Lower leg skin (tissue), 3 donors: Measurements from ENCODE around the gene TET1.

ENCODE experiments used
- CTCF ChIP-seq, 3 donors: fragments of 450-650 bp; IDR thresholded peaks; one replicate each; pipeline ENCODE4 v1.5.1; 2016; ENCODE audit warnings: antibody characterized with exemption in 3 of 3, mild to moderate bottlenecking in 3 of 3, moderate library complexity in 2 of 3
- POLR2A ChIP-seq, 2 donors: fragments of 450-650 bp; IDR thresholded peaks; one replicate each; pipeline ENCODE4 v1.6.1; 2016 to 2017; ENCODE audit warnings: antibody characterized with exemption in 2 of 2, mild to moderate bottlenecking in 1 of 2, moderate library complexity in 1 of 2

- TF ChIP-seq CTCF (IDR thresholded peaks at IDR 0.05) (no peak), POLR2A (IDR thresholded peaks at IDR 0.05) (no peak)
Measured at GRCh38 chr10:68721673-68722335, 161.7 kb downstream of the TET1 start.
